Immature natural killer cell (primary cell): ENCODE results near the gene KDM1B. TPM values are rescaled to one million over a fixed set of nuclear protein-coding genes. Genes with fewer than 3 reads are reported as not detected.

Experiments
- DNase-seq, 3 donors: peaks; one replicate each; pipeline ENCODE4 v3.0.0; 2022; ENCODE audit warnings: mixed read lengths in 1 of 3
- H3K27ac Mint-ChIP-seq, 6 donors: one replicate each; pipeline ENCODE4 v1.8.0; 2020; ENCODE audit warnings: mixed read lengths in 6 of 6, mild to moderate bottlenecking in 5 of 6, inconsistent platforms in 4 of 6, moderate library complexity in 3 of 6
- H3K27me3 Mint-ChIP-seq, 3 donors: one replicate each; pipeline ENCODE4 v1.8.0; 2020 to 2021; ENCODE audit warnings: low read depth in 3 of 3, mild to moderate bottlenecking in 3 of 3, mixed read lengths in 3 of 3, moderate library complexity in 3 of 3, inconsistent platforms in 1 of 3
- H3K36me3 Mint-ChIP-seq, 3 donors: one replicate each; pipeline ENCODE4 v1.8.0; 2020; ENCODE audit warnings: mixed read lengths in 3 of 3, inconsistent platforms in 2 of 3, mild to moderate bottlenecking in 2 of 3
- H3K4me1 Mint-ChIP-seq, 2 donors: one replicate each; pipeline ENCODE4 v1.8.0; 2020; ENCODE audit warnings: inconsistent platforms in 2 of 2, mild to moderate bottlenecking in 2 of 2, mixed read lengths in 2 of 2, moderate library complexity in 1 of 2
- H3K4me3 Mint-ChIP-seq, 5 donors: one replicate each; pipeline ENCODE4 v1.8.0; 2020; ENCODE audit warnings: mild to moderate bottlenecking in 5 of 5, mixed read lengths in 5 of 5, inconsistent platforms in 3 of 5, moderate library complexity in 3 of 5
- H3K9me3 Mint-ChIP-seq, 6 donors: one replicate each; pipeline ENCODE4 v1.8.0; 2020; ENCODE audit warnings: mild to moderate bottlenecking in 6 of 6, mixed read lengths in 6 of 6, inconsistent platforms in 4 of 6, moderate library complexity in 3 of 6
- polyA plus RNA-seq, 3 donors: library from polyadenylated mRNA; unstranded; fragments of 300-500 nt; fragmentation: Illumina TruSeq; gene quantifications; one replicate each; pipeline ENCODE4 v1.2.3, GENCODE V29; 2021

KDM1B gene
- polyA plus RNA-seq, 3 donors from 2014 or later = 0.05 to 1.3 (median 0.83) TPM

- DNase-seq = no peak
- H3K4me1 Mint-ChIP-seq = peaks cover 10 to 67% of the 10 kb centered on the region in 2 donors
- peaks cover 23 to 52% (median 26%) of the 10 kb centered on the region in 3 donors for H3K36me3 Mint-ChIP-seq
- H3K9me3 Mint-ChIP-seq = no peaks in the 10 kb centered on the region
- H3K4me3 Mint-ChIP-seq = no peak overlapping the region
- H3K27me3 Mint-ChIP-seq = peaks cover 0 to 2% (median 0%) of the 10 kb centered on the region in 3 donors
- no peak overlapping the region for H3K27ac Mint-ChIP-seq
These were observed 98.4 kb downstream of the KDM1B start for GRCh38 chr6:18253635-18254034.

GRCh38 chr6:18254793-18255192 lies 99.6 kb downstream of the KDM1B start:
- H3K27me3 Mint-ChIP-seq = peaks cover 0 to 4% (median 0%) of the 10 kb centered on the region in 3 donors
- no peaks in the 10 kb centered on the region for H3K9me3 Mint-ChIP-seq
- H3K4me1 Mint-ChIP-seq = peaks cover 18 to 72% of the 10 kb centered on the region in 2 donors
- H3K36me3 Mint-ChIP-seq = peaks cover 11 to 41% (median 20%) of the 10 kb centered on the region in 3 donors
- H3K27ac Mint-ChIP-seq = peak overlapping the region in 2 of 6 donors; percentile 39 to 49
- DNase-seq = no peak
- no peak overlapping the region for H3K4me3 Mint-ChIP-seq

GRCh38 chr6:18259675-18260447 lies 104.6 kb downstream of the KDM1B start:
- H3K27me3 Mint-ChIP-seq = peaks cover 6 to 17% (median 7%) of the 10 kb centered on the region in 3 donors
- no peaks in the 10 kb centered on the region for H3K9me3 Mint-ChIP-seq
- peaks cover 8 to 24% (median 11%) of the 10 kb centered on the region in 3 donors for H3K36me3 Mint-ChIP-seq
- H3K4me3 Mint-ChIP-seq = peak overlapping the region in 2 of 5 donors; percentile 52 to 63
- peak overlapping the region; percentile 28 to 96 (median 75) for H3K27ac Mint-ChIP-seq
- H3K4me1 Mint-ChIP-seq = peaks cover 51 to 83% of the 10 kb centered on the region in 2 donors
- DNase-seq = no peak

GRCh38 chr6:18260448-18261106 lies 105.4 kb downstream of the KDM1B start:
- H3K4me3 Mint-ChIP-seq = peak overlapping the region; percentile 0 to 63 (median 18)
- no peaks in the 10 kb centered on the region for H3K9me3 Mint-ChIP-seq
- H3K27me3 Mint-ChIP-seq = peaks cover 11 to 24% (median 14%) of the 10 kb centered on the region in 3 donors
- H3K4me1 Mint-ChIP-seq = peaks cover 58 to 83% of the 10 kb centered on the region in 2 donors
- H3K36me3 Mint-ChIP-seq = peaks cover 4 to 17% (median 7%) of the 10 kb centered on the region in 3 donors
- DNase-seq = peak; percentile 19 to 34 (median 21)
- H3K27ac Mint-ChIP-seq = peak overlapping the region; percentile 26 to 96 (median 75)

- Mint-ChIP-seq H3K36me3 (peaks cover 4 to 10% (median 4%) of the 10 kb centered on the region in 3 donors), H3K4me1 (peaks cover 60 to 78% of the 10 kb centered on the region in 2 donors), H3K4me3 (peak overlapping the region; percentile 92 to 98 (median 93)), H3K9me3 (no peaks in the 10 kb centered on the region), H3K27me3 (peaks cover 11 to 26% (median 14%) of the 10 kb centered on the region in 3 donors), H3K27ac (peak overlapping the region; percentile 74 to 96 (median 91))
- DNase-seq = no peak
These were observed 106.7 kb downstream of the KDM1B start for GRCh38 chr6:18261877-18262276.

DNA sequence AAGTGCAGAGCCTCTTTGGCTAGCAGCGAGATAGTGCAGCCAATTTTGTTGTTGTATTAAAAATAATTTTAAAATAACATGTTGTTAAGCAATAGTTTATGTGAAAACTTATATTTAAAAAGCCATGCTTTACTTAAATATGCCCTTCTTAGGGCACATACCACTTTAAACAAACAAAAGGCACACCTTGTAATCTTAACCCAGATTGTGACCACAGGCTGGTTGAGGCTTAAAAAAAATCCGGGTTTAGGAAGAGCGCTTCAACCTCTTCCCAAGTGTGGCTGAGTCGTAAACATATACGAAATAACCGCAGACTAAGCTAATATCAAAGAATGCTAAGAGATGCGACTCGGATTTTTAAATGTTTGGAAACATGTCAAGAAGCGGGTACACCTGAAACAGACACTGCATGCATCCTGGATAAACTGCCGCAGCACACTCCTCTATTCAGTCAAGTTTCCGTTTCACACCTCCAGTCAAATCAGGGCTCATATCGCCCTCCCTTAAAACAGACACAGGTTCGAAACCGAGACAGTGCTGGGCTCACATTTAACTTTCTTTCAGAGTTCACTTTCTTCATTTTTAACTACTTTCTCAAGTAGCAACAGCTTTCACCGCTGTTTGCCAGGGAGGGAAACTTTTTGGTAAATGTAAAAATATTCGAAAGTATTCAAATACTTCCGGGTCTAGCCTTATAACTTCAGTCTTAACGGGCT lies 107.6 kb downstream of the KDM1B start:
- peak; percentile 39 to 47 (median 45) for DNase-seq
- H3K4me3 Mint-ChIP-seq = peak overlapping the region; percentile 92 to 98 (median 93)
- peak overlapping the region; percentile 91 to 96 (median 94) for H3K27ac Mint-ChIP-seq
- H3K9me3 Mint-ChIP-seq = no peaks in the 10 kb centered on the region
- peaks cover 0 to 2% (median 0%) of the 10 kb centered on the region in 3 donors for H3K36me3 Mint-ChIP-seq
- peaks cover 60 to 68% of the 10 kb centered on the region in 2 donors for H3K4me1 Mint-ChIP-seq
- H3K27me3 Mint-ChIP-seq = peaks cover 11 to 26% (median 14%) of the 10 kb centered on the region in 3 donors

DNA sequence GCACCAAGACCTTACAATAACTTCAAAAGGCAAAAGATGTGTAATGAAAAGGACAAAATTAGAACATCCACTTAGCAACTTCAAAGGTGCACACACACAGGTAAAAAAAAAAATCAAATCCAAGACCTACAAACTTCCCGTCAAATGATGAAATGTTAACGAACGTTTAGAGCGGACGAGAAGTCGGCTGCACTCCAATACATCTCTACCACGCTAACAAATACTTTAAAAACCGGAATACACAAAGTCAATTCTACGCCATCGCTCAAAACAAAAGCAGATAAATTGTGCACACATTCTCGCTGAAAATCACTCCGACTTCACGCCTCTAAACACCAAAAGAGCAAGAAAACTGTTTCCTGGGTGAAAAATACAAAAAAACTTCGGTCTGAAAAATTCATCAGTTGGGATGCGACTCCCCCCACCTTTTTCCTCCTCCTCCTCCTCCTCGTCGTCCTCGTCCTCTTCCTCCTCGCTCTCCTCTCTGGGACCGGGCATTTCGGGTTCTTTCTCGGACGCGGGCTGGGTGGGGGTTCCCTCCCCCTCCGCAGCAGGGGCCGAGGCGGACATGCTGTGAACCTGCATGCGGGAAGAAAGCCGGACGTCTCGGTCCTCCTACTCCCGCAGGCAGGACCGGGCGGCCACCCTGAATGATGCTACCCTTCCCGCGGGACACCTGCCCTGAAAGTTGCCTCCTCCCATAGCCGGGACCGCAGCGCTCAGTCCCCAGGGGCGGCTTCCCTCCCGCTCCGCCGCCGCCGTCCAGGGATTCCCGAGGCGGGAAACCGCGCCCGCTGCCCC lies 108.4 kb downstream of the KDM1B start:
- peaks cover 59 to 60% of the 10 kb centered on the region in 2 donors for H3K4me1 Mint-ChIP-seq
- DNase-seq = peak; percentile 33 to 45 (median 35)
- peak overlapping the region; percentile 91 to 96 (median 94) for H3K27ac Mint-ChIP-seq
- no peaks in the 10 kb centered on the region for H3K9me3 Mint-ChIP-seq
- H3K36me3 Mint-ChIP-seq = no peaks in the 10 kb centered on the region
- H3K4me3 Mint-ChIP-seq = peak overlapping the region; percentile 92 to 98 (median 93)
- peaks cover 11 to 26% (median 14%) of the 10 kb centered on the region in 3 donors for H3K27me3 Mint-ChIP-seq

- DNase-seq = peak; percentile 79 to 82 (median 82)
- Mint-ChIP-seq H3K27me3 (peaks cover 11 to 24% (median 14%) of the 10 kb centered on the region in 3 donors), H3K4me3 (peak within 1 kb of the TSS; percentile 93 to 98 (median 96)), H3K9me3 (no peaks in the 10 kb centered on the region), H3K36me3 (no peaks in the 10 kb centered on the region), H3K27ac (peak within 1 kb of the TSS; percentile 91 to 98 (median 97)), H3K4me1 (peaks cover 55 to 56% of the 10 kb centered on the region in 2 donors)
These were observed 109.1 kb downstream of the KDM1B start, which contains the start of gene DEK for GRCh38 chr6:18264219-18264922. Gene DEK (minus strand): TSS chr6:18264530. CDS start chr6:18263987, 543 bp downstream.

GRCh38 chr6:18264923-18265377 lies 109.7 kb downstream of the KDM1B start:
- H3K36me3 Mint-ChIP-seq = no peaks in the 10 kb centered on the region
- peaks cover 11 to 24% (median 14%) of the 10 kb centered on the region in 3 donors for H3K27me3 Mint-ChIP-seq
- no peak for DNase-seq
- peaks cover 49 to 50% of the 10 kb centered on the region in 2 donors for H3K4me1 Mint-ChIP-seq
- peak overlapping the region; percentile 93 to 97 (median 96) for H3K4me3 Mint-ChIP-seq
- no peaks in the 10 kb centered on the region for H3K9me3 Mint-ChIP-seq
- peak overlapping the region; percentile 91 to 98 (median 97) for H3K27ac Mint-ChIP-seq

GRCh38 chr6:18265787-18266522 lies 110.7 kb downstream of the KDM1B start:
- no peaks in the 10 kb centered on the region for H3K36me3 Mint-ChIP-seq
- peaks cover 11 to 20% (median 14%) of the 10 kb centered on the region in 3 donors for H3K27me3 Mint-ChIP-seq
- peaks cover 39 to 40% of the 10 kb centered on the region in 2 donors for H3K4me1 Mint-ChIP-seq
- H3K9me3 Mint-ChIP-seq = no peaks in the 10 kb centered on the region
- peak overlapping the region; percentile 91 to 98 (median 97) for H3K27ac Mint-ChIP-seq
- H3K4me3 Mint-ChIP-seq = peak overlapping the region; percentile 93 to 97 (median 96)
- no peak for DNase-seq

GRCh38 chr6:18266523-18266912 lies 111.3 kb downstream of the KDM1B start:
- H3K4me3 Mint-ChIP-seq = no peak overlapping the region
- no peak for DNase-seq
- peaks cover 34 to 35% of the 10 kb centered on the region in 2 donors for H3K4me1 Mint-ChIP-seq
- no peak overlapping the region for H3K27ac Mint-ChIP-seq
- H3K27me3 Mint-ChIP-seq = peaks cover 11 to 20% (median 14%) of the 10 kb centered on the region in 3 donors
- no peaks in the 10 kb centered on the region for H3K36me3 Mint-ChIP-seq
- H3K9me3 Mint-ChIP-seq = no peaks in the 10 kb centered on the region
